Measurements from ENCODE around the gene PFKM. TPM values are rescaled to one million over a fixed set of nuclear protein-coding genes. Genes with fewer than 3 reads are reported as not detected.

The PFKM gene
- total RNA-seq, 1 experiment from 2014 or later = 33.3 TPM

GRCh38 chr12:48163150-48163747 lies 44.1 kb downstream of the PFKM start:
- BruUV-seq (replicated peaks) = no TSS peak
- no peaks in the 10 kb centered on the region for H3K36me3 Mint-ChIP-seq (ENCODE audit: insufficient read depth, unreplicated experiment)
- H3K9me3 Mint-ChIP-seq (ENCODE audit: low read depth, unreplicated experiment) = no peaks in the 10 kb centered on the region
- no peak for TF ChIP-seq CTCF (IDR thresholded peaks at IDR 0.05; ENCODE audit: unreplicated experiment)
- H3K4me3 Mint-ChIP-seq (ENCODE audit: low read depth, unreplicated experiment) = no peak overlapping the region
- no peak for DNase-seq
- no peak overlapping the region for H3K27ac Mint-ChIP-seq (ENCODE audit: unreplicated experiment)
- H3K4me1 Mint-ChIP-seq (ENCODE audit: low read depth, unreplicated experiment) = no peaks in the 10 kb centered on the region
- intact Hi-C loops (cut with micrococcal nuclease; ENCODE audit: unreplicated experiment) = loop anchor here (10.0 kb wide), 1 partner anchor 258 kb away; the partner anchor contains the start of gene VDR
- CTCF ChIA-PET = no interaction called here
- peaks cover 38% of the 10 kb centered on the region for H3K27me3 Mint-ChIP-seq (ENCODE audit: unreplicated experiment)

GRCh38 chr12:48164451-48164850 lies 45.3 kb downstream of the PFKM start:
- CTCF ChIA-PET = no interaction called here
- Mint-ChIP-seq H3K4me1 (ENCODE audit: low read depth, unreplicated experiment) (no peaks in the 10 kb centered on the region), H3K27me3 (ENCODE audit: unreplicated experiment) (peaks cover 38% of the 10 kb centered on the region), H3K27ac (ENCODE audit: unreplicated experiment) (no peak overlapping the region), H3K4me3 (ENCODE audit: low read depth, unreplicated experiment) (no peak overlapping the region), H3K9me3 (ENCODE audit: low read depth, unreplicated experiment) (no peaks in the 10 kb centered on the region), H3K36me3 (ENCODE audit: insufficient read depth, unreplicated experiment) (no peaks in the 10 kb centered on the region)
- intact Hi-C loops (cut with micrococcal nuclease; ENCODE audit: unreplicated experiment) = loop anchor here (10.0 kb wide), 1 partner anchor 260 kb away; the partner anchor contains the start of gene VDR
- TF ChIP-seq CTCF (IDR thresholded peaks at IDR 0.05; ENCODE audit: unreplicated experiment) = no peak
- DNase-seq = no peak
- no TSS peak for BruUV-seq (replicated peaks)

- no peak overlapping the region for H3K4me3 Mint-ChIP-seq (ENCODE audit: low read depth, unreplicated experiment)
- peaks cover 38% of the 10 kb centered on the region for H3K27me3 Mint-ChIP-seq (ENCODE audit: unreplicated experiment)
- no peaks in the 10 kb centered on the region for H3K36me3 Mint-ChIP-seq (ENCODE audit: insufficient read depth, unreplicated experiment)
- no peak overlapping the region for H3K27ac Mint-ChIP-seq (ENCODE audit: unreplicated experiment)
- peak; percentile 52 for DNase-seq
- intact Hi-C loops (cut with micrococcal nuclease; ENCODE audit: unreplicated experiment) = loop anchor here (1.0 to 10.0 kb wide), 2 partner anchors 81 to 261 kb away; partner anchors contain the start of gene VDR
- H3K4me1 Mint-ChIP-seq (ENCODE audit: low read depth, unreplicated experiment) = no peaks in the 10 kb centered on the region
- peak; percentile 43 for TF ChIP-seq CTCF (IDR thresholded peaks at IDR 0.05; ENCODE audit: unreplicated experiment)
- CTCF ChIA-PET = interaction anchor here (0.6 kb wide), 1 partner anchor 9 kb away, joined by 8 read pairs; no protein-coding TSS in a partner anchor
- BruUV-seq (replicated peaks) = no TSS peak
- H3K9me3 Mint-ChIP-seq (ENCODE audit: low read depth, unreplicated experiment) = no peaks in the 10 kb centered on the region
These were observed 46.2 kb downstream of the PFKM start for GRCh38 chr12:48165089-48165981.

GRCh38 chr12:48169011-48169410 lies 49.8 kb downstream of the PFKM start:
- TF ChIP-seq CTCF (IDR thresholded peaks at IDR 0.05; ENCODE audit: unreplicated experiment) = no peak
- DNase-seq = no peak
- Mint-ChIP-seq H3K9me3 (ENCODE audit: low read depth, unreplicated experiment) (no peaks in the 10 kb centered on the region), H3K27me3 (ENCODE audit: unreplicated experiment) (peaks cover 16% of the 10 kb centered on the region), H3K4me1 (ENCODE audit: low read depth, unreplicated experiment) (no peaks in the 10 kb centered on the region), H3K36me3 (ENCODE audit: insufficient read depth, unreplicated experiment) (no peaks in the 10 kb centered on the region), H3K4me3 (ENCODE audit: low read depth, unreplicated experiment) (no peak overlapping the region), H3K27ac (ENCODE audit: unreplicated experiment) (no peak overlapping the region)
- CTCF ChIA-PET = no interaction called here
- intact Hi-C loops (cut with micrococcal nuclease; ENCODE audit: unreplicated experiment) = loop anchor here (10.0 kb wide), 1 partner anchor 264 kb away; the partner anchor contains the start of gene VDR
- BruUV-seq (replicated peaks) = no TSS peak

All from Calu3 (cell line).